Measurements from ENCODE around the gene PAXX.

- TF ChIP-seq SPI1 (IDR thresholded peaks at IDR 0.05; ENCODE audit: low read depth, low read length) (no peak), PAX5 (IDR thresholded peaks at IDR 0.05; ENCODE audit: insufficient read depth, low read length, severe bottlenecking) (no peak)
Measured at GRCh38 chr9:136974817-136975535, 17.2 kb upstream of the PAXX start.

Measured in GM12891 (cell line).